Glutamatergic neuron (in vitro differentiated cells): ENCODE measurements around the gene NFIX. TPM values are rescaled to one million over a fixed set of nuclear protein-coding genes. Genes with fewer than 3 reads are reported as not detected.
A peak's percentile ranks its signal among the peaks of the same experiment; 100 is the strongest.

Experiments used
- DNase-seq: peaks from one replicate; pipeline ENCODE4 v3.0.0; 2022
- H3K27ac Mint-ChIP-seq: one replicate; pipeline ENCODE4 v1.8.0; 2020; ENCODE audit warnings: mild to moderate bottlenecking, mixed read lengths, inconsistent platforms; ENCODE audit not compliant: unreplicated experiment
- H3K27me3 Mint-ChIP-seq: one replicate; pipeline ENCODE4 v1.8.0; 2020; ENCODE audit warnings: mild to moderate bottlenecking, moderate library complexity, mixed read lengths, inconsistent platforms; ENCODE audit not compliant: unreplicated experiment
- H3K36me3 Mint-ChIP-seq: one replicate; pipeline ENCODE4 v1.8.0; 2020; ENCODE audit warnings: mild to moderate bottlenecking, mixed read lengths, inconsistent platforms; ENCODE audit not compliant: unreplicated experiment
- H3K4me1 Mint-ChIP-seq: one replicate; pipeline ENCODE4 v1.8.0; 2020; ENCODE audit warnings: mild to moderate bottlenecking, low read depth, mixed read lengths, inconsistent platforms; ENCODE audit not compliant: unreplicated experiment
- H3K4me3 Mint-ChIP-seq: one replicate; pipeline ENCODE4 v1.8.0; 2020; ENCODE audit warnings: mild to moderate bottlenecking, mixed read lengths, inconsistent platforms; ENCODE audit not compliant: unreplicated experiment
- H3K9me3 Mint-ChIP-seq: one replicate; pipeline ENCODE4 v1.8.0; 2020; ENCODE audit warnings: mild to moderate bottlenecking, moderate library complexity, mixed read lengths, inconsistent platforms; ENCODE audit not compliant: unreplicated experiment
- CTCF ChIP-seq: fragments of 200-600 bp; sonication (generic); IDR thresholded peaks from one replicate; pipeline ENCODE4 v1.5.0; 2021; ENCODE audit not compliant: partially characterized antibody, unreplicated experiment
- total RNA-seq: library from RNA; stranded (reverse); fragmentation: NEBNext Ultra II Directional; extraction: Animal tissue kit (Norgen Biotek cat#: 25700); gene quantifications from one replicate; pipeline ENCODE4 v1.2.1, GENCODE V29; 2021; ENCODE audit not compliant: unreplicated experiment

NFIX gene
- total RNA-seq, 1 donor from 2014 or later = 2.4 TPM

GRCh38 chr19:13120031-13120430, 124.8 kb downstream of the NFIX start:
- DNase-seq = no peak
- peaks cover 11% of the 10 kb centered on the region for H3K27me3 Mint-ChIP-seq
- TF ChIP-seq CTCF = no peak
- H3K36me3 Mint-ChIP-seq = no peaks in the 10 kb centered on the region
- H3K4me1 Mint-ChIP-seq = peaks cover 17% of the 10 kb centered on the region
- peaks cover 15% of the 10 kb centered on the region for H3K9me3 Mint-ChIP-seq
- no peak overlapping the region for H3K27ac Mint-ChIP-seq
- no peak overlapping the region for H3K4me3 Mint-ChIP-seq

GRCh38 chr19:13120817-13121216, 125.5 kb downstream of the NFIX start:
- Mint-ChIP-seq H3K9me3 (peaks cover 15% of the 10 kb centered on the region), H3K27ac (peak overlapping the region; percentile 26), H3K4me3 (no peak overlapping the region), H3K36me3 (no peaks in the 10 kb centered on the region), H3K27me3 (peaks cover 11% of the 10 kb centered on the region), H3K4me1 (peaks cover 17% of the 10 kb centered on the region)
- no peak for TF ChIP-seq CTCF
- no peak for DNase-seq

- peaks cover 13% of the 10 kb centered on the region for H3K9me3 Mint-ChIP-seq
- H3K27me3 Mint-ChIP-seq = peaks cover 9% of the 10 kb centered on the region
- peaks cover 15% of the 10 kb centered on the region for H3K4me1 Mint-ChIP-seq
- H3K4me3 Mint-ChIP-seq = no peak overlapping the region
- TF ChIP-seq CTCF = no peak
- no peak for DNase-seq
- no peaks in the 10 kb centered on the region for H3K36me3 Mint-ChIP-seq
- H3K27ac Mint-ChIP-seq = no peak overlapping the region
These were observed 126.4 kb downstream of the NFIX start for GRCh38 chr19:13121551-13122274.

- no peaks in the 10 kb centered on the region for H3K36me3 Mint-ChIP-seq
- DNase-seq = no peak
- peaks cover 8% of the 10 kb centered on the region for H3K9me3 Mint-ChIP-seq
- no peak overlapping the region for H3K4me3 Mint-ChIP-seq
- no peak for TF ChIP-seq CTCF
- H3K4me1 Mint-ChIP-seq = peaks cover 11% of the 10 kb centered on the region
- H3K27ac Mint-ChIP-seq = no peak overlapping the region
- H3K27me3 Mint-ChIP-seq = peaks cover 8% of the 10 kb centered on the region
These were observed 127.1 kb downstream of the NFIX start for GRCh38 chr19:13122275-13122878.
